ENCODE results near the gene PDE3A. TPM values are rescaled to one million over a fixed set of nuclear protein-coding genes. Genes with fewer than 3 reads are reported as not detected.

PDE3A gene
- total RNA-seq, 1 experiment from 2014 or later, result 0.80 TPM

GRCh38 chr12:20473133-20473532 is 104.8 kb downstream of the PDE3A start:
- BruUV-seq (replicated peaks), result no TSS peak
- H3K36me3 ChIP-seq (ENCODE audit: insufficient read depth, low read length, poor library complexity, severe bottlenecking), result no peaks in the 10 kb centered on the region
- peaks cover 5% of the 10 kb centered on the region for H3K4me1 ChIP-seq (ENCODE audit: insufficient read depth, low read length, poor library complexity, severe bottlenecking)
- H3K27me3 ChIP-seq (replicated peaks; ENCODE audit: insufficient read depth, low read depth, low read length, poor library complexity), result no peaks in the 10 kb centered on the region
- ChIA-PET CTCF (no interaction called here), POLR2A (ENCODE audit: low non-redundant PET) (no interaction called here)
- TF ChIP-seq CTCF (conservative IDR thresholded peaks at IDR 0.05; ENCODE audit: low read depth, low read length), result no peak
- TF ChIP-seq EZH2 (IDR thresholded peaks at IDR 0.05; ENCODE audit: borderline replicate concordance, low read depth, low read length, poor library complexity, severe bottlenecking), result no peak
- no peak for DNase-seq (ENCODE audit: low spot score)
- no peak overlapping the region for H3K27ac ChIP-seq (ENCODE audit: low read depth, low read length, poor library complexity, severe bottlenecking)
- no peak overlapping the region for H3K4me3 ChIP-seq (ENCODE audit: low read depth, low read length, poor library complexity, severe bottlenecking)
- no peaks in the 10 kb centered on the region for H3K9me3 ChIP-seq (ENCODE audit: low read depth, low read length, poor library complexity, severe bottlenecking)
- intact Hi-C loops (cut with micrococcal nuclease; ENCODE audit: unreplicated experiment), result no loop called here

GRCh38 chr12:20474016-20474415 is 105.7 kb downstream of the PDE3A start:
- BruUV-seq (replicated peaks), result no TSS peak
- DNase-seq (ENCODE audit: low spot score), result no peak
- no peaks in the 10 kb centered on the region for H3K9me3 ChIP-seq (ENCODE audit: low read depth, low read length, poor library complexity, severe bottlenecking)
- no peak overlapping the region for H3K4me3 ChIP-seq (ENCODE audit: low read depth, low read length, poor library complexity, severe bottlenecking)
- H3K4me1 ChIP-seq (ENCODE audit: insufficient read depth, low read length, poor library complexity, severe bottlenecking), result peaks cover 5% of the 10 kb centered on the region
- no peaks in the 10 kb centered on the region for H3K36me3 ChIP-seq (ENCODE audit: insufficient read depth, low read length, poor library complexity, severe bottlenecking)
- intact Hi-C loops (cut with micrococcal nuclease; ENCODE audit: unreplicated experiment), result no loop called here
- ChIA-PET POLR2A (ENCODE audit: low non-redundant PET) (no interaction called here), CTCF (no interaction called here)
- TF ChIP-seq CTCF (conservative IDR thresholded peaks at IDR 0.05; ENCODE audit: low read depth, low read length) (no peak), EZH2 (IDR thresholded peaks at IDR 0.05; ENCODE audit: borderline replicate concordance, low read depth, low read length, poor library complexity, severe bottlenecking) (no peak)
- H3K27me3 ChIP-seq (replicated peaks; ENCODE audit: insufficient read depth, low read depth, low read length, poor library complexity), result no peaks in the 10 kb centered on the region
- no peak overlapping the region for H3K27ac ChIP-seq (ENCODE audit: low read depth, low read length, poor library complexity, severe bottlenecking)

GRCh38 chr12:20474443-20474842 is 106.1 kb downstream of the PDE3A start:
- POLR2A ChIA-PET (ENCODE audit: low non-redundant PET), result no interaction called here
- CTCF ChIA-PET, result no interaction called here
- intact Hi-C loops (cut with micrococcal nuclease; ENCODE audit: unreplicated experiment), result no loop called here

More at GRCh38 chr12:20474443-20474842, 106.1 kb downstream of the PDE3A start:
- no peak overlapping the region for H3K27ac ChIP-seq (ENCODE audit: low read depth, low read length, poor library complexity, severe bottlenecking)
- no peak overlapping the region for H3K4me3 ChIP-seq (ENCODE audit: low read depth, low read length, poor library complexity, severe bottlenecking)
- TF ChIP-seq CTCF (conservative IDR thresholded peaks at IDR 0.05; ENCODE audit: low read depth, low read length), result no peak
- H3K36me3 ChIP-seq (ENCODE audit: insufficient read depth, low read length, poor library complexity, severe bottlenecking), result no peaks in the 10 kb centered on the region
- DNase-seq (ENCODE audit: low spot score), result no peak
- no peaks in the 10 kb centered on the region for H3K27me3 ChIP-seq (replicated peaks; ENCODE audit: insufficient read depth, low read depth, low read length, poor library complexity)
- BruUV-seq (replicated peaks), result no TSS peak
- H3K4me1 ChIP-seq (ENCODE audit: insufficient read depth, low read length, poor library complexity, severe bottlenecking), result peaks cover 5% of the 10 kb centered on the region
- no peaks in the 10 kb centered on the region for H3K9me3 ChIP-seq (ENCODE audit: low read depth, low read length, poor library complexity, severe bottlenecking)
